Suppressor macrophage treated with lipopolysaccharide for 4 hours (primary cell): ENCODE data around the gene COX5A.
"Not testable (repeated sequence)": the region's sequence is repeated elsewhere in the genome, so short reads cannot be mapped to it uniquely, and the experiment has no call there.

ENCODE experiments used
- DNase-seq: peaks from one replicate; pipeline ENCODE4 v3.0.0-alpha.2; 2020

Gene COX5A

DNA sequence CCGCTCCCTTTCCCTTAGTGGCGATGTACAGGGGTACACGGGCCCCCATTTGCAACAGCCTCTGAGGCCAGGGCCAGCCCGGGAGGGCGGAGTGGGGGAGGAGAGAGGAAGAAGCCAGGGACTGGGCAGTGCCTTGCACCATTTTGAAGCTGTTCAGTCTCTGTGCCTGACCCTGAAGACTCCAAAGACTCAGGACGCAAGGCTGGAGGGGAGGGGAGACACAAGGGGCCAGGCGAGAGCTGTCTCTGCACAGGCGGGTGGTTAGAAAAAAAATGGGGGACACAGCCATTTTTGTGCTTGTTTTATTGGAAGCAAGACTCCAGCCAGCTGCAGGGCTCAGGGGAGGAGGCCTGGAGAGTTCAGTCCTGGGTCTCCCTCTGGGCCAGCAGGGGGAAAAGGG, 17.1 kb upstream of the COX5A start:
- DNase-seq = no peak

DNA sequence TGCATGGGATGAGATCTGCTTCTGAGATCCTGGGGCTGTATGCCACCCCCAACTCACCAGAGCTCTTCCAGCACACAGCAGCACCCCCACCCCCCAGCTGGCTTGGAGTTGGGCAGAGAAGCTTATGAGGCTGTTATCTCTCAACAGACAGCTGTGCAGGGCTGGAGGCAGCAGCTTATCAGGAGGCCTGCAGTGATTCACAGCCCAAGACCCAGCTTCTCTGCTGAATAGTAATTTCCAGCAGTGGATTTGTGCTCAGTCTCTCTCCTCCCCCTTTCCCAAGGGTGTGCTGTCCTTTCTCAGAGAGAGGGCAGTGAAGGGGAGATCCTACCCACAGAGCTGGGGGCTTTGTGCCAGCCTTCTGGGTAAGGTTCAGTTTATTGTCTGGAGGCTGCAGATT, 16.6 kb upstream of the COX5A start:
- DNase-seq = no peak

DNA sequence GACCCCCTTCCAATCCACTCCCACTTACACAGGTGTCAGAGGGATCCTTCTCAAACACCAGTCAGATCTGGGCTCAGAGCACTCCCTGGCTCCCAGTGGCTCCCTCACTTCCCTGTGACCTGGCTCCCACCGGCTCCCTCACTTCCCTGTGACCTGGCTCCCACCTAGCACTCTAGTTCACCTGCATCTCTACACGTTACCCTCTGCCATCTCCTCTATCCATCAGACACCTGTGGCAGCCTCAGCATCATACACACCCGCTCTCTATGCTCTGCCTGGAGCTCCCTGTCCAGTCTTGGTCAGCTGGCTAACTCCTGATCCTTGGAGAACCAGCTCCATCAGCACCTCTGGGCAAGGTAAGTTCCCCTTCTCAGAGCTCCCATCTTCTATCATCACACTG, 13.1 kb upstream of the COX5A start:
- no peak for DNase-seq

DNA sequence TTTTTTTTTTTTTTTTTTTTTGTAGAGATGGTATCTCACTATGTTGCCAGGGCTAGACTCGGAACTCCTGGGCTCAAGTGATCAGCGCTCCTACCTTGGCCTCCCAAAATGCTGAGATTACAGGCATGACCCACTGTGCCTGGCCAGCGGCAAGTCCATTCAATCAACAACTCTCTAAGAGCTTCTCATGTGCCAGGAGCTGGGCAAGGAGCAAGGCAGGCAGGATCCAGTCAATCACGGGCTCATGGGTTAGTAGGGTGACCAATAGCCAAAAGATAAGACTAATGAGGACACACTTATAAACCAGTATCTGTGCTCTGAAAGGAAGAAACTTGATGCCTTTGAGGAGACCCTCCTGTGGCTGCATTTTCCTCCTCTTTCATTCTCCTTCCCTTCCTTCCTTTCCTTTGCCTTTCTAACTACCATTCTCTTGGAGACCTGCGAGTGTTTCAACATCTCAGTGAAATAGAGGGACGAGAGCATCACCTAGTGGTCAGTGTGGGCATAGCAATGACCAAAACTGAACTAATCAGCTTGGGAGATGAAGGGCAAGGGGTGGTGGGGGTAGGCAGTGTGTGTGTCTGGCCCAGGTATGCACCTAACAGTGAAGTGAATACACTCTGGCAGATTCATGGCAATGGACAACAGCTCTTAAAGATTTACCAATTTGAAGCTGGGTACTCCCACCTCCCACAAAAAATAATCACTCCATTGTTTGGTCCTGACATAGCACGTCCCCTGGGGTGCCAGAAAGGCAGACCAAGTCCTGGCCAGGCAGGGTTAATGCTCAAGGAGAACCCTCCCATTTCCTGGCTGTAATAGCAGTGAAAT, 12.4 kb upstream of the COX5A start:
- peak; percentile 84 for DNase-seq

DNA sequence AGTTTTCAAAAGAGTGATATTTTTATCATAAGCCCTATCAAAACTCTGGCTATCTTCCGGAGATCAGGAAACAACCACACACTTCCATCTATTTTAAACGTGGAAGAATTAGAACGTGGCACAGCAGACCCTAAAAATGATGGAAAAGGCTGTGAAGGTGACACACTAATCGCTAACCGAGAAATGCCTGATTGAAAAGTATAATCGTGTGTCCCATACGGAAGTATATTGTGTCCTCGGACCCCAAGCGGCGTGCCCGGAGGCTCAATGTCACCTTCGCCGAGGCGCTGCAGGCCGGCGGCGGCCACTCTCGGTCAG, 642 bp downstream of the COX5A start:
- DNase-seq = no peak

DNA sequence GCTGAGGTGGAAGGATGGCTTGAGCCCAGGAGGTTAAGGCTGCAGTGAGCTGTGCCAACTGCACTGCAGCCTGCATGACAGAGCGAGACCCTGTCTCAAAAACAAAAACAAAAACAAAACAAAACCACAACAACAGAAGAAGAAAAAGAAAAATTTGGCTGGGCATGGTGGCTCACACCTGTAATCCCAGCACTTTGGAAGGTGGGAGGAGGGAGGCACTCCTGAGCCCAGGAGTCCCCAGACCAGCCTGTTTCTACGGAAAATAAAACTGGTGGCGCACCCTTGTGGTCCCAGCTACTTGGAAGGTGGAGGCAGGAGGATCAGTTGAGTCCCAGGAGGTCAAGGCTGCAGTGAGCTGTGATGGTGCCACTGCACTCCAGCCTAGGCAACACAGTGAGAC, 2.7 kb downstream of the COX5A start:
- DNase-seq = not testable (repeated sequence)

DNA sequence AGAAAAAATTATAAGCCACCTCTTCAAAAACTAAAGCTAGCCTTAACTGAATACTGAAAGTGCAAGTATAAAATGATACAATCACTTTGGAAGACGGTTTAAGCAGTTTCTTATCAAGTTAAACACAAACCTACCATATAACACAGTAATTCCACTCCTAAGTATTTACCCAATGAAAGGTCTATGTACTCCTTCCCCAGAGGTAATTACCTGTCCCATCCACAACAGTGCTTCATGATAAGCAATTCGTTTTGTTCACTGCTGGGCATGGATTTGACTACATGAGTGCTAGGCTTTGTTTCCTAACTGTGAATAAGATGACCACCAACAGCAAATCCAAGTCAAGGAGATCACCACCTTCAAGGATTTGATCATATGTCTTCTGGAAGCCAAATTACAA, 4.3 kb downstream of the COX5A start:
- DNase-seq = no peak

DNA sequence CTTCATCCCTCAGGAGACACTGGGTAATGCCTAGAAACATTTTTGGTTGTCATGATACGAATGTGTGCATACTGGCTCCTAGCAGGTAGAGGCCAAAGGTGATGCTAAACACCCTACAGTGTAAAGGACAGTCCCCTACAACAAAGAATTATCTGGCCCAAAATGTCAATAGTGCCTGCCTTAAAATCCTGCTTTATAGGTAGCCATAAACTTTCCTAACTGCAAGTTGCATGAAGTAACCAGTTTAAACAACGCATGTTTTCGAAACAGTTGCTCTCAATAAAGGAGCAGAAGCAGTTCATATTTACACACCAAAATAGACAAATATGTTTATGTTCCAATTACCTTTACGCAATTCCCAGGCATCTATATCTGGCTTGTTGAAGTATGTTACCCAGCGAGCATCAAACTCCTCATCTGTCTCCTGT, 9.1 kb downstream of the COX5A start:
- DNase-seq = no peak

DNA sequence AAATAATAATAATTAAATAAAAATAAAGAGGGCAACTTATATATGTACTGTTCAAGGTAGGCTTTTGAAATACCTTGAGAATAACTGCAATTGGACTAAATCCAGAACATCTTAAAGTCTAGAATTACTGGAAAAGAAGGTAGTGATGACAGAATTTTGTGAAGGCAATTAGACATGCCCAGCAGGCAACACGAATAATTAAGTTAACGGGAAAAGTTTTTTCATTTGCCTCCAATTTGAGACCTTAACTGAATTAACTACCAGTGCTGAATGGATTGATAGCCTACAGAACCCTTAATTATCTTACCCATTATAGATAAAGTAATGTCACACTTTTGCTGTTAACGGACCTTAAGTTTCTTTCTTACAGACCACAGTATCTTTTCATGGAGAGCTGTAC, 13.3 kb downstream of the COX5A start:
- no peak for DNase-seq

DNA sequence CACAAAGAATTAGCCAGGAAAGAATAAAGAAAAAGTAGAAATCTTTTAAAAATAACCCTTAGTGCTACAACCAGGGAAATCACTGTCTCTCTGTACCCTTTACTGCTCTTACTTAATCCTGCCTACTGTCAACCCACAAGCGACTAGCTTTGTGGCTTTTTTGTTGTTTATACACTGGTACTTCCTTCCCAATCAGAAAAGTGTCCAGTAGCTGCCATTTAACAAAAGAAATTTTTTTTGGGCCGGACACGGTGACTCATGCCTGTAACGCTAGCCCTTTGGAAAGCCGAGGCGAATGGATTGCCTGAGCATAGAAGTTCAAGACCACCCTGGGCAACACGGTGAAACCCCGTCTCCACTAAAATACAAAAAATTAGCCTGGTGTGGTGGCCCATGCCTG, 17.4 kb downstream of the COX5A start:
- peak; percentile 63 for DNase-seq

DNA sequence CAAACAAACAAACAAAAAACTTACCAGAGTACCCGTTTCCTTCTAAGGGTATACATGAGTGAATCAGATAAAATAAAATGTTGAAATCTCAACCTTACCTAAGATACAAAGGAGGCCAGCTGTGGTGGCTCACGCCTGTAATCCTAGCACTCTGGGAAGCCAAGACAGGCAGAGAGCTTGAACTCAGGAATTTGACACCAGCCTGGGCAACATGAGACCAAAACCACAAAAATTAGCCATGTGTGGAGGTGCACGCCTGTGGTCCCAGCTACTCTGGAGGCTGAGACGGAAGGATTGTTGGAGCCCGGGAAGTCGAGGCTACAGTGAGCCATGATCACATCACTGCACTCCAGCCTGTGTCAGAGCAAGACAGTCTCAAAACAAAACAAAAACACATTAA, 20.2 kb downstream of the COX5A start:
- DNase-seq = no peak

DNA sequence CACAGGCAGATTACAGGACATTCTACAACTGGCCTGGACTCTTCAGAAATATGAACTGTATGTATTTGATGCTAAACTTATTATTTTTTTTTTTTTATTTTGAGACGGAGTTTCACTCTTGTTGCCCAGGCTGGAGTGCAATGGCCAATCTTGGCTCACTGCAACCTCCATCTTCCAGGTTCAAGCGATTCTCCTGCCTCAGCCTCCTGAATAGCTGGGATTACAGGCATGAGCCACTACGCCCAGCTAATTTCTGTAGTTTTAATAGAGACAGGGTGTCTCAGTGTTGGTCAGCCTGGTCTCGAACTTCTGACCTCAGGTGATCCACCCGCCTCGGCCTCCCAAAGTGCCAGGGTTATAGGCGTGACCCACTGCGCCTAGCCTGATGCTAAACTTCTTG, 24.1 kb downstream of the COX5A start:
- not testable (repeated sequence) for DNase-seq

DNA sequence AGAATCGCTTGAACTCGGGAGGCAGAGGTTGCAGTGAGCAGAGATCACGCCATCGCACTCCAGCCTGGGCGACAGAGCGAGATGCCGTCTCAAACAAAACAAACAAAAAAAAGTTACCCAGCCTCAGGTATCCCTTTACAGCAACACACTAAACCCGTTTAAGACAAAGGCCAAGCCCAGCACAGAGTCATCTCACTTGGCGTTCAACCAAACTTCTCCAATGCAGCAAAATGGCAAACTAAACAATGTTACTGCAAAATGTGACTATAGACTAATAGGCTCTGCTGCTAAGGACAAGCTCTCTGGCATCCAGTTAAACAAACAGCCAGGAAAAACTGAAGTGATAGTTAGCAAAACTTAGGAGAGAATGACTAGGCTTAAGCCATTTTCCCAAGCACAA, 24.8 kb downstream of the COX5A start:
- no peak for DNase-seq

DNA sequence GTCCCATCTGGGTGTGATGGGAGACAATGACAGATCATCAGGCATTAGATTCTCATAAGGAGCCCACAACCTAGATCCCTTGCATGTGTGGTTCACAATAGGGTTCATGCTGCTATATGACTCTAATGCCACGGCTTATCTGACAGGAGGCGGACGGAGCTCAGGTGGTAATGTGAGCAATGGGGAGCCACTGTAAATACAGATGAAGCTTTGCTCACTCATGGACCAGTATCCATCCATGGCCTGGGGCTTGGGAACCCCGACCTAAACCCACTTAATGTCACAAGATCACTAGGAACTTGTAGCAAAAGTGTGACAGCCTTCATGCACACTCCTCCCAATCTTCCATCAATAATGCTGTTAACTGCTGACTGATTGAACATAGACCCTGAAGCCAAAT, 29.2 kb downstream of the COX5A start:
- no peak for DNase-seq

DNA sequence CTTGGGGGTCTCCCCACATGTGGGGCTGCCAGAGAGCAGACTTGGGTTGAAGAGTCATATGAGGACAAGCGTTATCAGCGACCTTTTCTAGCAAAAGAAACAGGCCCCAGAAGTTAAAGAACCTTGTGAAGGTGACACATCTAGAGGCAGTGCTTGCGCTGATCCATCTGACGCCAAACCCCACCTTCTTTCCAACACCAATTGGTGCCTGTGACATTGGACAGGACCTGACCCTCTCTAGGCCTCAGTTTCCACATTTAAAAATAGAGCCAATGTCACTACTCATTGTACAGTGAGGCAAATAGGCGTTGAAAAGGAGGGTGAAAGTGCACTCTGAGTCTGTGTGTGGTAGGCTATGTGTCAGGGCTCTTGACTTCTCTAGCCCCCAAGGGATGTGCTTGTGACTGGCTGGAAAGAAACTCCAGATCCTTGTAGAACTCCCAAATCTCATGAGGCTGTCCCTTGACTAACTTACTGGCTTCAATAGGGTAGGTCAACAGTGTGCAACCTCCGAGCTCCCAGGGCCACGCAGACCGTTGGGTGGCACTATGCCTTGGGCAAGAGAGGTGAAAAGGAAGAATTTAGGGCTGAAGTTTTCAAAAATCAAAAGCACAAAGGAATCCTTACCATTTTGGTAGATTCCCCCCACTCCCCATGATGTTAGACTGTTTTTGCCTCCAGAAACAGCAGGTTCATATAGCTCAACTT, 30.6 kb downstream of the COX5A start:
- no peak for DNase-seq

DNA sequence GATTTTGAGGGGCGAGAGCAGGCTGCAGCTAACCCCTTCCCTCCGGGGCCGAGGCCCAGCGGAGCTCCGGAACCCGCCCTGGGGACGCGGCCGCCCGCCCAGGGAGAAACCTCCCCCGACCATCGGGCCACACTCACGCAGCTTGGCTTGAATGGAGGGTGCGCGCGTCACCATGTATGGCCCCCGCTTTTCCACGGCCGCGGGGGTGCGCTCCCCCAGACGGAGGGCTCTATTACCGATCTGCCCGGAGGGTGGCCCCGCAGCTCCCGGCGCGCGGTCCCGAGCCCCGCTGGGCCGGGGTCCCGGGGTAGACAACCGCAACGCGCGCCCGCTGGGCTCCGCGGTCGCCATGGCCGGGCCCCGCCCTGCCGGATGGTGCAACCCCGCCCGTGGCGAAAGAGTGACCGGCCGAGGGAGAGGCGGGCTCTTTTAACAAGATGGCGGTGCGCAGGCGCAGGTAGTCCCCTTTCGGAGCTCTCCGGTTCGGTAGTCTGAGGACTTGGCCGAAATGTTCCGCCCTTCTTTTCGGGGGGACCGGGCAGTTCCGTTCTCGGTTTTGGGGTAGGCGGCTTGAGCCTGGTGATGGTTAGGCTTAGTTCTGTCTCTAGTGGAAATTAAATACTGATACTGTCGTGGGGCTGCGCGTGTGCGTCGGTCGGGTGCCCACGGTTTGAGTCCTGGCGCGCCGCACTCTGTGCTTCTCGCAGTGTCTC, 31.3 kb downstream of the COX5A start, which contains the start of gene FAM219B:
Gene FAM219B (minus strand): TSS at position 402 of the 713 bp plus-strand sequence. CDS start 51 bp downstream, at position 351.
- peak; percentile 95 for DNase-seq

DNA sequence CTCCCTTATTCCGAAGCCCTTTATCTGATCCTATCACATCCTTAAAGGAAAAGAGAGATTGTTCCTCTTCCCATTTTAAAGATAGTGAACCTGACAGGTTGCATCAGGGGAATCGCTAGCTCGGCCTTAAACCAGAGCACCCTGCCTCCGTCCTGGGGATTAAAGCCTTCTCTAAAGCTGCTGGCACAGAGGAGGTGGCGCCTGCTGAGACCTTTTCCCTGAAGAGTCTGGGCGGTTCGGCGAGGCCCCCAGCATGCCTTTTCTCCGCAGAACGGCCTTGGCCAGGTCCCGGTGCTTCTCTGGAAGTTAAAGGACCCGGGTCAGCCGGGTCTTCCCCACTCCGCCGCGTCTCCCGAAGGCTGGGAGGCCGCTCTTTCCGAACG, 31.8 kb downstream of the COX5A start:
- DNase-seq = no peak

DNA sequence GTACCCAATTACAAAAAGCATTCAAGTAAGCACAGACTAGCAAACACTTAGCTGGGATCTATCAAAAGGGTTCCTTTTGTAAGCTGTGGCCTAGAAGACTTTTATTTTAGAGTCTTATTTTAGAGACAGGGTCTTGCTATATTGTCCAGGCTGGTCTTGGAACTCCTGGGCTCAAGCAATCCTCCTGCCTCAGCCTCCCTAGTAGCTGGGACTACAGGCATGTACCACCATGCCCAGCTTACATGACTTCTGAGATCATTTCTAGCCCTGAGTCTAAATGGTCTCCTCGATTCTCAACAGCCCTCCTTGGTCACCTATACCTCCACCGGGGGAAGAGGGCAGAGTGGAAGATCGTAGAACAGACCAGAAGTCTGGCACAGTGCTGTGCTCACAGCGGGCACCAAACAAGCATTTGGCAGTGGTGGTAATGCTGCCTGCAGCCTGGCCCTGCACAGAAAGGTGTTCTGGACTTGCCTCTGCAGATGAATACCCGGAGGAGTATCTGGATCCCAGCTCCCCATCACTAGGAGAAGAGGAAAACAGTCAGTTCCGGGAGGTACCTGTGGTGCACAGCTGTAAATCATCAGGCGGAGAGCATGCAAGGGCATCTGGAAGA, 33.6 kb downstream of the COX5A start:
- no peak for DNase-seq

DNA sequence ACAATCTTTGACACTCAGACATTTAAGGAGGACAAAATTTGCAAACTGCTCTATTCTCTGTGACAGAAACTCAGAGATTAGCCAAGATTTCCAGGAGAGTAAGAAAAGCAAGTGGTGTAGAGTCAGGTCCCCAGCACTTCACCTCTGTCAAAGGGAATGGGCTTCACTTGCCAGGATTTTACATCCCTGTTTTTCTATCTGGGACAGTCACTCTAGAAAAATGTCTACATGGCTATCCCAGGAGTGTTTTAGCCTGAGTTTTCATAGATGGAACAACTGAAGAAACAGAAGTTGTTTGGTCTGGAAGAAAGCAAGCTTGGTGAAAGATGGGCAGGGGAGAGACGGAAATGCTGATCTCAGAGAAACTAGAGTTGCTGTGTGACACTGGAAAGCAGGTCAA, 34.2 kb downstream of the COX5A start:
- DNase-seq = no peak

DNA sequence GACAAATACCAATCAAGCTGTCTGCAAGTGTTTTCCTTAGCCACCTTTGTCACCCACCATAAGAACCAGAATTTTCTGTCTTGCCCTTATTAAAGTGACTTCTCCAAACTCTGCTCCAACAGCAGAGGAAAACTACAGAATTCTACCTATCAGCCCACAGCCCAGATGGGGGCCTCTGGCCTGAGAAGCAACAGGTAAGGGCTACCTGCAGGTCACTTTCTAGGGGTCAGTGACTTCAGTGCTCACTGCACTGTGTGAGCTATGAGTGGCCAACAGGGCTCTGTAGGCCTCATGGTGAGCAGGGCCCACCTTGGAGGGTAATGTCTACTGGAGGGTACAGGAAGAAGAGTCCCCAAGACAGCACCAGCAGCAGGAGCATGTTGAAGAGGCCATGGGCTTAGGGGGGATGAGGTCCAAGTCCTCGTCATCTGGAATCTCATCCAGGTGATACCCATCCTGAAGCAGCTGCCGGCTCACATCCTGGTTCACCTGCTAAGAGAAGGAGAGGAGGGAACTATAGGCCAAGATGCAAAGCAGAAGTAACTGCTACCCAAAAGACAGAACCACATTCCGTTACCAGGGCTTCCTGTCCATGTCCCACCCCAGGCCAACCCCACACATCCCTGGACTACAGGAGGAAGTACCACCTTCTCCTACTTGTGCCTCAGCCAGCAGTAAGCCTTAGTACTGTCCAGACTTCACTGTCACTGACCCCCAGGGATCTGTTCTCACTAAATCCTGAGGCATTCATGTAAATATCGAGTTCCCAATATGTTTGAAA, 35.4 kb downstream of the COX5A start:
- DNase-seq = no peak

DNA sequence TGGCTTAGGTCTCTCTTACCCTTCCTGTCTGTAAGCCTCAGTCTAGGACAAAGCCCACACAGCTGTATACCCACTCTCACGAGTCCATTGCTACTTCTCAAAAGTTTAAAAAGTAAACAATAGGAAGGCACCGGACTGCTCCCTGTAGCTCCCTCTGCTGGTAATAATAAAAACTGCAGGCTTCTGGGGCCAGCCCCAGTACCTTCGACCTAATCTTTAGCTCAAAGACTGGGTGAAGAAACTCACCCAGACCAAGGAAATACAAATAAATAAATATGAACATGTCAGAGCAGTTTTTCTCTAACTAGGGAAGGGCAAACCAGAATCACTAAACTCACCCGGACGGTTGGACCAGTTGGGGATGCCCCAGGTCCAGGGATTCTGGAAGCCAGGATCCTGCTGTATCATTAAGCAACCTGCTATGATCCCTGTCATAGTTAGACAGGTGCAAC, 36.2 kb downstream of the COX5A start:
- peak; percentile 77 for DNase-seq

DNA sequence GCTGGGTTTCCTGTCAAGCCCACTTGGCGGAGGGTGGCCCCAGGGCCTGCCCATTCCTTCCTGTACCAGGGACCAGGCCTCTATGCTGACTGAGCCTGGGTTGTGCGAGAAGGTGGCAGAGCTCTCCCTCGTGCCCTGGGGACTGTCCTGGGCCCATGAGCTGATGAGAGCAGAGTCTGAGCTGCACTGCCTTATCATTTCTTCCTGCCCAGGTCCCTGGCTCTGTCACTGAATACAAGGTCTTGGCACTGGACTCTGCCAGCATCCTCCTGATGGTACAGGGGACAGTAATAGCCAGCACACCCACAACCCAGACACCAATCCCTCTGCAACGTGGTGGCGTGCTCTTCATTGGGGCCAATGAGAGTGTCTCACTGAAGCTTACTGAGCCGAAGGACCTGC, 40.6 kb downstream of the COX5A start:
- no peak for DNase-seq

DNA sequence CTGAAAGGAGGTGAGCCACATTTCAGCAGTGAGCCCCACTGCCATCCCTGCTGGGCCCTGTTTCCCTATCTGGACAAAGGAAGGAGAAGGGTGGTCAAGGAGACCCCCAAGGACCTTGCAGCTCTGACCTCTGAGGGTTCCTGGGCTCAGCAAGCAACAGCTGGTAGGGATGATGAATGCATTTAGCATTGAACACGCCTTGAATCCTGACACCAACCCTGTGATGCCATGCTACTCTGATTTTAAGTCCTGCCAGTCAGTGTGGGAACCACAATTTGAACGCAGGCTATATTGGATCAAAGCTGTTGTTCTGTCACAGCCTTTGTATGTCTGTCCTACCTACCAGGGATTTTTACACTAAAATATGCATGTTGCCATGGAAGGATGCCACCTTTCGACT, 41.6 kb downstream of the COX5A start:
- DNase-seq = no peak
